ENCODE data around the gene FADS3. TPM values are rescaled to one million over a fixed set of nuclear protein-coding genes. Genes with fewer than 3 reads are reported as not detected.

Gene FADS3
- total RNA-seq, 1 experiment from 2014 or later = 22.6 TPM

DNA sequence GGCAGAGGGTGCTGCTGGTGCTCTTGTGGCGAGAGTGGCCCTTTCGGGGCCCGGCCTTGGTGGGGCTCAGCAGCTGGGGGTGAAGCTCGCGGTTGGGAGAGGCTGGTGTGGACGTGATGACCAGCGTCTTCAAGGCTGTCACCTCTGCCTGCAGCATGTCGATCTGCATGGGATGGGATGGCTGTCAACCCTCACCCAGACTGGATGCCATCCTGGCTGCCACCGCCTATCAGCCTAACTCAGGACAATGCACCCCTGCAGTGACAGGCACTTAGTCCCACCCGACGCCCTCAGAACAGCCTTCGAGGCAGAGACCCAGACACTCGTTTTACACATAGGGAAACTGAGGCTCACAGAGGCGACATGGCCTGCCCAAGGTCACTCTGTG lies 15.2 kb upstream of the FADS3 start:
- H3K27me3 ChIP-seq (ENCODE audit: control insufficient read depth, insufficient read depth, low read length) = no peaks in the 10 kb centered on the region
- TF ChIP-seq POLR2AphosphoS5 (IDR thresholded peaks at IDR 0.05; ENCODE audit: low read depth, low read length) = no peak
- no peak for TF ChIP-seq SIN3A (IDR thresholded peaks at IDR 0.05; ENCODE audit: borderline replicate concordance, insufficient read depth, low read depth, low read length)
- TF ChIP-seq, protein P1, sequence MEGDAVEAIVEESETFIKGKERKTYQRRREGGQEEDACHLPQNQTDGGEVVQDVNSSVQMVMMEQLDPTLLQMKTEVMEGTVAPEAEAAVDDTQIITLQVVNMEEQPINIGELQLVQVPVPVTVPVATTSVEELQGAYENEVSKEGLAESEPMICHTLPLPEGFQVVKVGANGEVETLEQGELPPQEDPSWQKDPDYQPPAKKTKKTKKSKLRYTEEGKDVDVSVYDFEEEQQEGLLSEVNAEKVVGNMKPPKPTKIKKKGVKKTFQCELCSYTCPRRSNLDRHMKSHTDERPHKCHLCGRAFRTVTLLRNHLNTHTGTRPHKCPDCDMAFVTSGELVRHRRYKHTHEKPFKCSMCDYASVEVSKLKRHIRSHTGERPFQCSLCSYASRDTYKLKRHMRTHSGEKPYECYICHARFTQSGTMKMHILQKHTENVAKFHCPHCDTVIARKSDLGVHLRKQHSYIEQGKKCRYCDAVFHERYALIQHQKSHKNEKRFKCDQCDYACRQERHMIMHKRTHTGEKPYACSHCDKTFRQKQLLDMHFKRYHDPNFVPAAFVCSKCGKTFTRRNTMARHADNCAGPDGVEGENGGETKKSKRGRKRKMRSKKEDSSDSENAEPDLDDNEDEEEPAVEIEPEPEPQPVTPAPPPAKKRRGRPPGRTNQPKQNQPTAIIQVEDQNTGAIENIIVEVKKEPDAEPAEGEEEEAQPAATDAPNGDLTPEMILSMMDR (IDR thresholded peaks at IDR 0.05) = no peak
- no peak for TF ChIP-seq REST (IDR thresholded peaks at IDR 0.05; ENCODE audit: insufficient read depth in 1 of 2, low read depth in 2 of 2, low read length in 1 of 2)
- no peak for ATAC-seq
- ChIA-PET CTCF (no interaction called here), POLR2A (no interaction called here)
- H3K4me1 ChIP-seq (ENCODE audit: control insufficient read depth, insufficient read depth, low read length) = no peaks in the 10 kb centered on the region
- intact Hi-C loops (cut with micrococcal nuclease; ENCODE audit: unreplicated experiment) (no loop called here), in situ Hi-C loops (cut with HindIII; ENCODE audit: low pct_unique_long_range_greater_than_20kb, low sequenced_read_pairs) (no loop called here)
- BruUV-seq (replicated peaks) = no TSS peak
- H3K4me3 ChIP-seq (ENCODE audit: low read depth in 2 of 2, low read length in 2 of 2) = no peak overlapping the region
- no peak overlapping the region for H3K27ac ChIP-seq (ENCODE audit: low read length)
- no peaks in the 10 kb centered on the region for H3K36me3 ChIP-seq (ENCODE audit: control insufficient read depth, insufficient read depth, low read length)
- DNase-seq (ENCODE audit: low read depth, low spot score) = no peak
- H3K9me3 ChIP-seq (ENCODE audit: control insufficient read depth, insufficient read depth, low read depth, low read length) = no peaks in the 10 kb centered on the region

- TF ChIP-seq, protein P1 (IDR thresholded peaks at IDR 0.05) = no peak
- TF ChIP-seq TCF7L2 (IDR thresholded peaks at IDR 0.05; ENCODE audit: low read depth, low read length) (no peak), POLR2AphosphoS5 (IDR thresholded peaks at IDR 0.05; ENCODE audit: low read depth, low read length) (no peak), SIN3A (IDR thresholded peaks at IDR 0.05; ENCODE audit: borderline replicate concordance, insufficient read depth, low read depth, low read length) (no peak), REST (IDR thresholded peaks at IDR 0.05; ENCODE audit: insufficient read depth in 1 of 2, low read depth in 2 of 2, low read length in 1 of 2) (no peak)
- no TSS peak for BruUV-seq (replicated peaks)
- Histone ChIP-seq H3K36me3 (ENCODE audit: control insufficient read depth, insufficient read depth, low read length) (no peaks in the 10 kb centered on the region), H3K4me3 (ENCODE audit: low read depth in 2 of 2, low read length in 2 of 2) (no peak overlapping the region), H3K27ac (ENCODE audit: low read length) (no peak overlapping the region), H3K9me3 (ENCODE audit: control insufficient read depth, insufficient read depth, low read depth, low read length) (no peaks in the 10 kb centered on the region), H3K4me1 (ENCODE audit: control insufficient read depth, insufficient read depth, low read length) (no peaks in the 10 kb centered on the region), H3K27me3 (ENCODE audit: control insufficient read depth, insufficient read depth, low read length) (no peaks in the 10 kb centered on the region)
- intact Hi-C loops (cut with micrococcal nuclease; ENCODE audit: unreplicated experiment) (no loop called here), in situ Hi-C loops (cut with HindIII; ENCODE audit: low pct_unique_long_range_greater_than_20kb, low sequenced_read_pairs) (no loop called here)
- CTCF ChIA-PET = no interaction called here
- DNase-seq (ENCODE audit: low read depth, low spot score) (no peak), ATAC-seq (no peak)
- POLR2A ChIA-PET = no interaction called here
Measured at GRCh38 chr11:61905801-61906521, 14.6 kb upstream of the FADS3 start.

All from Panc1 (cell line).